ENCODE measurements around the gene FOXM1.

Gene FOXM1

DNA sequence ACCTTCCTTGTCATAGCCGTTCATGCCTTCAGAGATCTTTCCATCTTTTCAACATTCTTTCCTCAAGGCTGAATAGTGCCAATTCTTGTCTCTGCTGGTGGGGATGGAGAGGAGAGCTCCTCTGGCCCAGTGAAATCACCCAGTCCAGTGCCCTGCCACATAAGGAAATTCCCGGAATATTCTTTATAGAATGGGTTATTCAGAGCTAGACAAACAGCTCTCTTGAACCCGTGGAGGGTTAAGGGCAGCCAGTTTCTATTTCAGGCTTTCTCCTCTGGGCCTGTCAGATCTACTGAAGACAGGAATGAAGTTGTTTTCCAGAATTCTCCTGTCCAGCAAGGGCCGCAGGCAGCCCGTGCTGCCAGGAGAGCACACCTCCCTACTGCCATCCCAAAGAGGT is 34.0 kb downstream of the FOXM1 start (continued):
- TF ChIP-seq, protein P1, sequence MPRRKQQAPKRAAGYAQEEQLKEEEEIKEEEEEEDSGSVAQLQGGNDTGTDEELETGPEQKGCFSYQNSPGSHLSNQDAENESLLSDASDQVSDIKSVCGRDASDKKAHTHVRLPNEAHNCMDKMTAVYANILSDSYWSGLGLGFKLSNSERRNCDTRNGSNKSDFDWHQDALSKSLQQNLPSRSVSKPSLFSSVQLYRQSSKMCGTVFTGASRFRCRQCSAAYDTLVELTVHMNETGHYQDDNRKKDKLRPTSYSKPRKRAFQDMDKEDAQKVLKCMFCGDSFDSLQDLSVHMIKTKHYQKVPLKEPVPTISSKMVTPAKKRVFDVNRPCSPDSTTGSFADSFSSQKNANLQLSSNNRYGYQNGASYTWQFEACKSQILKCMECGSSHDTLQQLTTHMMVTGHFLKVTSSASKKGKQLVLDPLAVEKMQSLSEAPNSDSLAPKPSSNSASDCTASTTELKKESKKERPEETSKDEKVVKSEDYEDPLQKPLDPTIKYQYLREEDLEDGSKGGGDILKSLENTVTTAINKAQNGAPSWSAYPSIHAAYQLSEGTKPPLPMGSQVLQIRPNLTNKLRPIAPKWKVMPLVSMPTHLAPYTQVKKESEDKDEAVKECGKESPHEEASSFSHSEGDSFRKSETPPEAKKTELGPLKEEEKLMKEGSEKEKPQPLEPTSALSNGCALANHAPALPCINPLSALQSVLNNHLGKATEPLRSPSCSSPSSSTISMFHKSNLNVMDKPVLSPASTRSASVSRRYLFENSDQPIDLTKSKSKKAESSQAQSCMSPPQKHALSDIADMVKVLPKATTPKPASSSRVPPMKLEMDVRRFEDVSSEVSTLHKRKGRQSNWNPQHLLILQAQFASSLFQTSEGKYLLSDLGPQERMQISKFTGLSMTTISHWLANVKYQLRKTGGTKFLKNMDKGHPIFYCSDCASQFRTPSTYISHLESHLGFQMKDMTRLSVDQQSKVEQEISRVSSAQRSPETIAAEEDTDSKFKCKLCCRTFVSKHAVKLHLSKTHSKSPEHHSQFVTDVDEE (CRISPR knock-in tag; IDR thresholded peaks at IDR 0.05): no peak
- no peak for TF ChIP-seq ZC3H10 (CRISPR knock-in tag; IDR thresholded peaks at IDR 0.05)

DNA sequence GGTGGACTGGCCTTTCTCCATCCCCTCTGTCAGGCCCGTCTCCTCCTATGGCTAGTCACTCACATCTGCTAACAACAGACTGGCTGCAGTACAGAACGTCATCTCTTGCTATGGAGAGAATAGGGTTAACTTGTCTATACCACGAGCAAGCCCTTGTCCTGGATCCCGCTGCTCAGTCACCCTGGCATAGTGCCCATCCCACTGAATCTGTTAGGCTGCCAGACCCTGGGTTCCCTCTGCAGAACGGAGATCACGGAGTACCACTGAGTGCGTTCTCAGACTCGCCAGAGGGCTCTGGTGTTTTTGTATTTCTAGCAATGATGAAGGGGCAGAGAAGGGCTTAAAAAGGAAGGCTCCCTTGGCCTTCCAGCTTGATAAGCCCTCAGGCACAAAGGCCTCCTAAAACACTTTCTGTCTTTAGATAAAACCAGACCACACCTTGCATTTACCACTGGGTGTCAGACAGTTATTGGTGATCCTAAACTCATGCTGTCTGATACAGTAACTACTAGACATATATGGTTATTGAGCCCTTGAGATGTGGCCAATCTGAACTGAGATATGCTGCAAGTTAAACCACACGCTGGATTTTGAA is 35.8 kb downstream of the FOXM1 start:
- peak; percentile 23; the same call in 1 of the 3 replicates for ATAC-seq
- TF ChIP-seq BACH2 (CRISPR knock-in tag; IDR thresholded peaks at IDR 0.05; ENCODE audit: borderline replicate concordance): no peak
- TF ChIP-seq ZC3H10 (CRISPR knock-in tag; IDR thresholded peaks at IDR 0.05): no peak
- no peak for TF ChIP-seq ZFP3 (CRISPR knock-in tag; IDR thresholded peaks at IDR 0.05)
- TF ChIP-seq ZNF8 (CRISPR knock-in tag; IDR thresholded peaks at IDR 0.05): no peak
- TF ChIP-seq, protein P1 (CRISPR knock-in tag; IDR thresholded peaks at IDR 0.05): no peak
- no peak for TF ChIP-seq ARNTL (CRISPR knock-in tag; IDR thresholded peaks at IDR 0.05; ENCODE audit: borderline replicate concordance, low read depth)
- TF ChIP-seq PPARA (CRISPR knock-in tag; IDR thresholded peaks at IDR 0.05; ENCODE audit: borderline replicate concordance): no peak
- no peak for TF ChIP-seq TCF4 (CRISPR knock-in tag; IDR thresholded peaks at IDR 0.05; ENCODE audit: borderline replicate concordance)
- TF ChIP-seq, protein P2, sequence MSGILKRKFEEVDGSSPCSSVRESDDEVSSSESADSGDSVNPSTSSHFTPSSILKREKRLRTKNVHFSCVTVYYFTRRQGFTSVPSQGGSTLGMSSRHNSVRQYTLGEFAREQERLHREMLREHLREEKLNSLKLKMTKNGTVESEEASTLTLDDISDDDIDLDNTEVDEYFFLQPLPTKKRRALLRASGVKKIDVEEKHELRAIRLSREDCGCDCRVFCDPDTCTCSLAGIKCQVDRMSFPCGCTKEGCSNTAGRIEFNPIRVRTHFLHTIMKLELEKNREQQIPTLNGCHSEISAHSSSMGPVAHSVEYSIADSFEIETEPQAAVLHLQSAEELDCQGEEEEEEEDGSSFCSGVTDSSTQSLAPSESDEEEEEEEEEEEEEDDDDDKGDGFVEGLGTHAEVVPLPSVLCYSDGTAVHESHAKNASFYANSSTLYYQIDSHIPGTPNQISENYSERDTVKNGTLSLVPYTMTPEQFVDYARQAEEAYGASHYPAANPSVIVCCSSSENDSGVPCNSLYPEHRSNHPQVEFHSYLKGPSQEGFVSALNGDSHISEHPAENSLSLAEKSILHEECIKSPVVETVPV (CRISPR knock-in tag; IDR thresholded peaks at IDR 0.05): no peak
- no peak for TF ChIP-seq CSDC2 (CRISPR knock-in tag; IDR thresholded peaks at IDR 0.05)

DNA sequence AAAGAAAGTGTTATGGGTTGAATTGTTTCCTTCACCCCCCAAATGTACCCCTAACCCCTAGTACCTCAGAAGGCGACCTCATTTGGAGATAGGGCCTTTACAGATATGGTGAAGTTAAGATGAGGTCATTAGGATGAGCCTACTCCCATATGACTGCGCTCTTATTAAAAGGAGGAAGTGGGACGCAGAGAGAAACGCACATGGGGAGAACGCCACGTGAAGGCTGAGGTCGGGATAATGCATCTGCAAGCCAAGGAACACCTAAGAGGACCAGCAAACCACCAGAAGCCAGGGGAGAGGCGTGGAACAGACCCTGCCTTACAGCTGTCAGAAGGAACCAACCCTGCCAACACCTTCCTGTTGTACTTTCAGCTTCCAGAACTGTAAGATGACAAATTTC is 40.4 kb downstream of the FOXM1 start:
- no peak for TF ChIP-seq ZNF70 (CRISPR knock-in tag; IDR thresholded peaks at IDR 0.05)
- no peak for TF ChIP-seq TOX (CRISPR knock-in tag; IDR thresholded peaks at IDR 0.05; ENCODE audit: borderline replicate concordance)
- no peak for TF ChIP-seq TCF4 (CRISPR knock-in tag; IDR thresholded peaks at IDR 0.05; ENCODE audit: borderline replicate concordance)
- TF ChIP-seq, protein P3, sequence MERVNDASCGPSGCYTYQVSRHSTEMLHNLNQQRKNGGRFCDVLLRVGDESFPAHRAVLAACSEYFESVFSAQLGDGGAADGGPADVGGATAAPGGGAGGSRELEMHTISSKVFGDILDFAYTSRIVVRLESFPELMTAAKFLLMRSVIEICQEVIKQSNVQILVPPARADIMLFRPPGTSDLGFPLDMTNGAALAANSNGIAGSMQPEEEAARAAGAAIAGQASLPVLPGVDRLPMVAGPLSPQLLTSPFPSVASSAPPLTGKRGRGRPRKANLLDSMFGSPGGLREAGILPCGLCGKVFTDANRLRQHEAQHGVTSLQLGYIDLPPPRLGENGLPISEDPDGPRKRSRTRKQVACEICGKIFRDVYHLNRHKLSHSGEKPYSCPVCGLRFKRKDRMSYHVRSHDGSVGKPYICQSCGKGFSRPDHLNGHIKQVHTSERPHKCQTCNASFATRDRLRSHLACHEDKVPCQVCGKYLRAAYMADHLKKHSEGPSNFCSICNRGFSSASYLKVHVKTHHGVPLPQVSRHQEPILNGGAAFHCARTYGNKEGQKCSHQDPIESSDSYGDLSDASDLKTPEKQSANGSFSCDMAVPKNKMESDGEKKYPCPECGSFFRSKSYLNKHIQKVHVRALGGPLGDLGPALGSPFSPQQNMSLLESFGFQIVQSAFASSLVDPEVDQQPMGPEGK (CRISPR knock-in tag; IDR thresholded peaks at IDR 0.05; ENCODE audit: borderline replicate concordance): no peak
- no peak for TF ChIP-seq GLIS3 (CRISPR knock-in tag; IDR thresholded peaks at IDR 0.05)
- TF ChIP-seq, protein P1 (CRISPR knock-in tag; IDR thresholded peaks at IDR 0.05): no peak
- no peak for TF ChIP-seq ZFP30 (CRISPR knock-in tag; IDR thresholded peaks at IDR 0.05)
- no peak for TF ChIP-seq ESRRG (CRISPR knock-in tag; IDR thresholded peaks at IDR 0.05)
- no peak for TF ChIP-seq CSDC2 (CRISPR knock-in tag; IDR thresholded peaks at IDR 0.05)
- TF ChIP-seq PPARA (CRISPR knock-in tag; IDR thresholded peaks at IDR 0.05; ENCODE audit: borderline replicate concordance): no peak
- no peak for TF ChIP-seq ZFP3 (CRISPR knock-in tag; IDR thresholded peaks at IDR 0.05)
- no peak for ATAC-seq

Measured in SK-N-SH treated with all-trans-retinoic acid at 6 μM for 48 hours (cell line).